ACHN (cell line): ENCODE results near the gene NSL1.
A peak's percentile ranks its signal among the peaks of the same experiment; 100 is the strongest.

Experiments
- DNase-seq: peaks from one replicate; pipeline ENCODE4 v3.0.0-alpha.2; 2015
- in situ Hi-C: cut with HindIII; loops from 2 replicates; pipeline ENCODE4 v1.10.0; 2017; ENCODE audit warnings: low sequenced_read_pairs, low pct_ligation_motif_present, low pct_unique_long_range_greater_than_20kb

NSL1 gene

DNA sequence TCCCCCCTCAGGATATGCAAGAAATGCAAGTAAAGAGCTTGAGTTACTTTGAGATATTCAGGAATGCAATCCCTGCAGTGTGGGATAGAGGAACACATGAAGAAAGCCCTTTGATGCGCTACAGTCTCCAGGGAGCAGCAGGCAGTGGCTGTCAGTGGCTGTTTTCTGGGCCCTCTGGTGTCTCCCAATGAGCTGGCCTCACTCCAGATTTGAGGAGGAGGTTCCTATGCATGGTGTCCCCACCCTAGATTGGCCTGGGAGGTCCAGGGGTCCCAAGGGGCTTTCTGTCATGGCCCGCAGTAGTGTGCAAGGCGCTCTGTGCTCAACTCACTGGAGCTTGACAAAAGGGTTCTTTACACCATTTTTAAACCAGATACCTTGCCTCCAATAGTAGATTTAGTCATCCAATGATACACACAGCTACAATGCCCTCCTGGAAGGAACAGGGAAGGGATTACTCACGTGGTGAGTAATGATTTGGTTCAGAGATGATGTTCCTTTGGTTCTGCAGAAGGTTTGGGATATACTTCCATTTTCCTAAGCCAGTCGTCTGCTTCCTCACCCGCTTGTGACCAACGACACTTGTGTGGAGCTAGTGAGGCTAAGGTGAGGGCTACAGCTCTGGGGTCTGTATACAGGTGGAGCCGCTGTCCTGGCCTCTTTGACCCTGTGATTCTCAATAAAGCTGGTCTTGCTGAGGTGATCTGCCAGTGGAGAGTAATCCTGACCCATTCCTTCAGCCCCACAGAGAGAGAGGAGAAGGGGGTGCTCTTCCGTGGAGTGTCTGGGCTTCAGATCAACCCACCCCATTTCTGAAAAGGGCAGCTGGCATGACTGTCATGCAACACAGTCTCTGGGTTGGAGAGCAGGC lies 98.6 kb downstream of the NSL1 start:
- DNase-seq = peak; percentile 66
- in situ Hi-C loops = no loop called here

DNA sequence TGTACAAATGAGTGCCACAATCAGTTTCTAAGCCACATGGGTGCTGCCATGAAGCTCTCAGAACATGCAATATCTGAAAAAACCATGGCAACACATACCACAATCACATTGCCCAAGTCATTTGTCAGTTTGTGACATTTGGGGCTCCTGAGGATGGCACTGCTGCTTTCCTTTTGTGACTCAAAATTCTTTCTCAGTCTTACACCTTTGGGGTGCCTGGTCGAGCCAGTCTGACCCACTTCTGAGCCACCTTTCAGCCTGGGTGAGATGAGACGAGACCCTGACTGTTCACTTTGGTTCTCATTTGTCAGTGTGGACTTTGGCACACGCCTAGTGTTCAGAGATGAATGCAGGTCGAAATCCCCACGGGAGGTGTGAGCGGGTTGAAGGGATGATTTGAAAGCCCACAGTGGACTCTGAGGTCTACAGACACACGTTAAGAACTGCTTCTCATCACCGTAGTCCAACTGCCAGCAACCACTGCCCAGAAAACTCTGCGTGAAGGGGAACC lies 100.0 kb downstream of the NSL1 start:
- in situ Hi-C loops = no loop called here
- DNase-seq = no peak

DNA sequence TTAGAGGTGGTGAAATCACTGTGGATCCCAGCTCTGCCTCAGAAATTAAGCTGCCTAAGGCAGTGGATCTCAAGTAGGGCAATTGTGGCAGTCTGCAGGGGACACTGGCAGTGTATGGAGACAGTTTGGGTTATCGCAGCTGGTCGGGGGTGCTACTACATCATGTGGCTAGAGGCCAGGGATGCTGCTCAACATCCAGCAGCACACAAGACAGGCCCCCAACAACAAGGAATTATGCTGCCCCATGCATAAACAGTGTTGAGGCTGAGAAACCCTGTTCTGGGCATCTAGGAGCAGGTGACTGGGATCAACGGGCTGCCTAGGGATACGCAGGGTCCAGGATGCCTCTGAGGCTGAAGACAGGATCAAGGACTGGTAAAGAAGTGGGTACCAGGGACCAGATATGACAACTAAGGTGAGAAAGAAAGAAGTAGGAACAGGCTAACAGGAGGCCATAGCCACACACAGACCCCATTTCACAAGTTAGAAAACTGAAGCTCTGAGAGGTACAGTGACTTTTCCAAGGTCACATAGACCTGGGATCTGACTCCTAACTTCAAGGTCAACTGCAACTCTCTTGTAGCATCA lies 100.7 kb downstream of the NSL1 start:
- in situ Hi-C loops = no loop called here
- DNase-seq = no peak

- in situ Hi-C loops = no loop called here
- DNase-seq = no peak
Observed at GRCh38 chr1:212689758-212690529, 101.6 kb downstream of the NSL1 start.

DNA sequence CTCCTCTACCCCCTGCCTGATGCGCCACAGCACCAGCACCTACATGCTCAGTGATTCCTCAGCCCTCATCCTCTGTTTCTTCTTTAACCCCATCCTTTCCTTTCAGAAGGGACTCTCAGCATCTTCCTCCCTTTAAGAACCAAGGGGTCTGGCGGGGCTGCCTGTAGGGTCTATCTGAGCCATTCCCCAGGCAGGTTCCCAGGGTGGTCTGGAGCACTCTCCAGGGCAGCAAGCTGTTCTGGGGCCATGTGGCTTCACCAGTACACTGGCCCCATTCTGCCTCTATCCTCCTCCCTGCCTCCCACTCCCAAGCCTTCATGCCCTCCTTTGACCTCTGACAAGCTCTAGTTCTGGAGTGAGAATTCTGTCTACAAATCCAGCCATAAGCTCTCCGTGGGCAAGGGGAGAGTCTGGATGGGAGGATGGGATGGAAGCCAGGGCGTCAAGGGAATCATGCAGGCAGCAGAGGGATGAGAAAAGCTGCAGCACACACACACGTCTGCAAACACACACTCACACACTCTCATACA lies 102.3 kb downstream of the NSL1 start:
- in situ Hi-C loops = no loop called here
- no peak for DNase-seq

DNA sequence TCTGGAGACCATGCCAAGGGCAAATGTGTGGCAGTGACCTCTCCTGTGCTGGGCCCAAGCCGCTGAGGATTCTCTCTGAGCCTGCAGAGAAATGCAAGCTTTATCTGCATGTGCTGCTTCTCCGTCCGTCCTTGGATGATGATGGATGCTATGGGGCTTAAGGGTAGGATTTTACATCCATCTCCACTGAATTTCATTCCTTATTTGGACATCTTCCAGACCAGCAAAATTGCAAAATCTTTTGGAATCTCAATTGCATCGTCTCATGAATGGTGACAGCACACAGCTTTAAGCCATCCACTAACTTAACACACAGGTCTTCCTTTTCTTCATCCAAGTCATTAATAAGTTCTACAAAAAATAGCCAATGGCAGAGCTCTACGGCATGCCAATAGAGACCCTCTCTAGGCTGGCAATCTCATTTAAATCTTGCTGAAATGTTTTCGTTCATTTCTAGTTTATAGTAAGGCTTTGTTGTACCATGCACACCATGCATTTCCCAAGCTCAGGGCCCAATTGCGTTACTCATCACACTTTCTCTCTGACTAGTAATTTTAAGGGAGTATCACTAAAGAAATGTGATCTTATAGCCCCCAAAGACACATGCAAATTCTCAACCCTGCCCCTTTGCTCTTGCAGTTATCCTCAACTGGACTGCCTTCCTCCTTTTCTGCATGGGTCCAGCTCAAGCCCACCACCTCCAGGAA lies 103.1 kb downstream of the NSL1 start:
- in situ Hi-C loops = no loop called here
- no peak for DNase-seq

DNA sequence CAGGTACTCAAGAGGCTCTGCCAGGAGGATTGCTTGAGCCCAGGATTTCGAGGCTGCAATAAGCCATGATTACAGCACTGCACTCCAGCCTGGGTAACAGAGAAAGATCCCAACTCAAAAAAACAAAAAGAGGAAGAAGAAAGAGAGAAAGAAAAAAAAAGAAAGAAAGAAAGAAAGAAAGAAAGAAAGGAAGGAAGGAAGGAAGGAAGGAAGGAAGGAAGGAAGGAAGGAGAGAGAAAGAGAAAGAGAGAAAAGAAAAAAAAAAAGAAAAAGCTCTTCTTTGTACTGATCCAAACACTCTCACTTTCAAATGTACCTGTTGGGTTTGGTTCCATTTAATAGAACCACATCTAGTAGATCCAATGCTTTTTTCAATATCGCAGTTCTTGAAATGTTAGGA lies 103.8 kb downstream of the NSL1 start:
- in situ Hi-C loops = no loop called here
- no peak for DNase-seq

DNA sequence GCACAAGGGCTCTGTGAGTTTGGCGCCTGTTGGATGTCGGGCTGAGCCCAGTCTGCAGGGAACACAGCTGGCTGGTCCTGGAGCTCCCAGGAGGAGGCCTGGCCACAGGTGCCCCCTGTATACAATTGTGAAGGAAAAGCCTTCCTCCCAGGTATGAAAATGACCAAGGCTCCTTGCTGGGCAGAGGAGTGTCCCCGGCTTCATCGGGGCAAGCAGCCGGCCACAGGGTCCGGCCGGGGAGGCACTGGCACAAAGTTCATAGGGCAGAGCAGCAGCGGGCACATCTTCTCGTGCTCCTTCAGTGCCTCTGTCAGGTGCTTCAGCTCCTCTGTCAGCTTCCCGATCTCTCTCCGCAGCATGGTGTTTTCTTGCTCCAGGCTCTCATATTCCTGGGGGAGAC lies 105.0 kb downstream of the NSL1 start:
- in situ Hi-C loops = no loop called here
- DNase-seq = no peak

DNA sequence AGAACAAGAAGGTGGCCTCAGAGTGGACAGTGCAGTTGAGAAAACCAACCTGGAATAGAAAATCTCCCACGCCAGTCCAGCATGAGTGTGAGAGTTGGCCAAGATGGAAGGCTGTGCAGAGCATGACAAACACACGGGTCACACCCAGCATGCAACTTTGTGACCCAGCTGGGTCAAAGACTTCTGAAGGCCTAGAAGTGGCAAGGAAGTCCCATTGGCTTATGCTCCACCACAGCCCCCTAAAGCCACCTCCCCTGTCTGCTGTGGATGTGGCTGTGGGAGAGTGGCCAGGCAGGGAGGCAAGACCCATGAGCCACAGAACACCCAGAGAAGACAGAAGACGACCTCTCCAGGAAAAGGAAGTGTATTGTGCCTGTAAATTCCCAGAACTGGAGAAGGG lies 105.5 kb downstream of the NSL1 start:
- no peak for DNase-seq
- in situ Hi-C loops = no loop called here

GRCh38 chr1:212685429-212685828 lies 106.1 kb downstream of the NSL1 start:
- in situ Hi-C loops = no loop called here
- no peak for DNase-seq

DNA sequence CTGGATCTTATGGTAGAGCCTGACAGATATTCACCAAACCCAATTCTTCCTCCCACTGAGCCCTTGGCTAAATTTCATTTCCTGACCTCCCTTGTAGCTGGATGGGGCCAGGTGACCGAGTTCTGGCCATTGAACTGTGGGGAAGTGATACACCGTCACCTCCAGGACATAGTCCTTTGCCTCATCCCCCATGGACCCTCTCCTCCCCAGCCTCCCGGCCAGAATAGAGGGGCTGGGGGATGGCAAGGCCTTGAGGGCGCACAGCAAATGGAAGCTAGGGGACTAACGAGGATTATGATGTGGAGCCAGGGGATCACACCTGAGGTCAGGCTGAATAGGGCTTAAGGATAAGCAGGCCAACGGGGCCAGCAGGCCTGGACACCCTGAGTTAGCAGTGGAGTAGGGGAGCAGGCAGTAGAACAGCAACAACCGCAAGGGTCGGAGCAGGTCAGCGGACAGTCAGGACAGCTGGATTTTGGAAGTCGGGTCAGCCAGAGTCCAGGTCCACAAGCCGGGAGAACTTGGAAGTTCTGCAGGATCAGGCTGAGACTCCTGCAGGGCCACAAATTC lies 107.0 kb downstream of the NSL1 start:
- in situ Hi-C loops = no loop called here
- no peak for DNase-seq

- no peak for DNase-seq
- in situ Hi-C loops = no loop called here
Observed at GRCh38 chr1:212684076-212684475, 107.5 kb downstream of the NSL1 start.

DNA sequence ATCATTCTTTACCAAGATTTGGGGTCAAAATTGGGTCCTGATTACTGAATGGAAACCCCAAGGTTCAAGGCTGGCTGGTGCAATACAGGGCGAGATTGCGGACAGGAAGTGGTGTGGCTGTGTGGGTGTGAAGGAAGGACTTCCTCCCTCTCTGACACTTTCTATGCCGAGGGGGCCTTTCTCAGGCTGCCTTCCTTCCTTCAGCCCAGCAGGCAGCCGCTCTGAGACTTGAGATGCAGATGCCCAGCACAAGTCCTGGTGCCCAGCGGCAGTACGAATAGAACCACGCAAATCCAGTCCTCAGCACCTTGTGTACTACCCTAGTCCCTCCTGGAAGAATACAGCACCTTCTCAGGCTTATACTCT lies 108.2 kb downstream of the NSL1 start:
- in situ Hi-C loops = no loop called here
- DNase-seq = no peak

DNA sequence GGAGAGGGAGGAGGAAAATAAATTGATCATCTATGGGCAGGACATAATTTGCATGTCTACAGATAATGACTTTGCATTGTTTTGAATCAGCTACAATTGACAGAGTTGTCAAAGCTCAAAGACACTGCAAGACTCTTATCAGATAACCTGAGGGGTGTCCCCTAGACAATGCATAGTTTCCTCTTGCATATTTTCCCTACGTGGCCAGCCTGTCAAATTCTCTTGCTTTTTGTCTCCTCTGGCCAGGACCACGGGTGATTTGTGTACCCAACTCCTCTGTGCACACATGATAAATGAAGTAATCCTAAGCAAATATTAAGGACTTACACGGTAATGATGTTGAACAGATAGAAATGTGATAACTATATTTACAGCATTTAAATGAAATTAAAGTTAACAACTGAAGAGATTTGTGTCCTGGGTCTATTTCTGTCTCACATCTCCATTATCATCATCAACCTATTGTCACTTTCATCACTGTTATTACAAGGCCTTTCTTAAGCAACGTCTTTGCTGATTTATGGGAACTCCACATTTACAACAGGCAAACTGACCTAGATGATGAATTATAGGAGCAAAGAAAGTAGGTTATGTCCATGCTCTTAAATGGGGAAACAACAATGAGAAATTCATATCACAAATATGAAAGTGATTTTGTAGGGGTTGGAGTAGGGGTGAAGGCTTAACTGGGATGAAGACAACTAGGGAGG lies 110.7 kb downstream of the NSL1 start:
- in situ Hi-C loops = no loop called here
- DNase-seq = no peak

- no peak for DNase-seq
- in situ Hi-C loops = no loop called here
Observed at GRCh38 chr1:212678456-212679410, 112.8 kb downstream of the NSL1 start.

DNA sequence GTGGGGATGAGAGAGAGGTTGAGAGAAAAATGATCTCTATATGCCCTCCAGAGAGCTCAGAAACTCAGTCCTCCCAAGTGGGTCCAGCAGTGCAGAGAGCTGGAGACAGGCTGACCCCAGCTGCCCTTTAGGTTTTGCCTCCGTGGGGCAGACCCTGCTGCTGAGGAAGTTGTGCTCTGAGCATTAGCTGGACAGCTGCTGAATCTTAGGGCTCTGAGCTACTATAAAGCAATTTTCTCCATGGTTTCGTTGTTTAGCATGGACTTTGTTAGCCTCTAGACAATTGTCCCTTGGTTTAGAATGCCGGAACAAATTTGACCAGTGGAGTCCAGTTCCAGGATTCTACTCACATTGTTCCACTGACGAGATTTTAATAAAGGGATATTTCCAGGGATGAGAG lies 114.0 kb downstream of the NSL1 start:
- in situ Hi-C loops = no loop called here

GRCh38 chr1:212677136-212677535 lies 114.4 kb downstream of the NSL1 start:
- DNase-seq = no peak
- in situ Hi-C loops = no loop called here

More for the DNA sequence above, 114.0 kb downstream of the NSL1 start:
- no peak for DNase-seq
